ENCODE measurements around the gene PLXNA2. TPM values are rescaled to one million over a fixed set of nuclear protein-coding genes. Genes with fewer than 3 reads are reported as not detected.

Gene PLXNA2
- total and polyA plus RNA-seq, 2 of the 4 experiments (the other 2 are of a cell fraction) = 0.72 to 1.1 TPM

DNA sequence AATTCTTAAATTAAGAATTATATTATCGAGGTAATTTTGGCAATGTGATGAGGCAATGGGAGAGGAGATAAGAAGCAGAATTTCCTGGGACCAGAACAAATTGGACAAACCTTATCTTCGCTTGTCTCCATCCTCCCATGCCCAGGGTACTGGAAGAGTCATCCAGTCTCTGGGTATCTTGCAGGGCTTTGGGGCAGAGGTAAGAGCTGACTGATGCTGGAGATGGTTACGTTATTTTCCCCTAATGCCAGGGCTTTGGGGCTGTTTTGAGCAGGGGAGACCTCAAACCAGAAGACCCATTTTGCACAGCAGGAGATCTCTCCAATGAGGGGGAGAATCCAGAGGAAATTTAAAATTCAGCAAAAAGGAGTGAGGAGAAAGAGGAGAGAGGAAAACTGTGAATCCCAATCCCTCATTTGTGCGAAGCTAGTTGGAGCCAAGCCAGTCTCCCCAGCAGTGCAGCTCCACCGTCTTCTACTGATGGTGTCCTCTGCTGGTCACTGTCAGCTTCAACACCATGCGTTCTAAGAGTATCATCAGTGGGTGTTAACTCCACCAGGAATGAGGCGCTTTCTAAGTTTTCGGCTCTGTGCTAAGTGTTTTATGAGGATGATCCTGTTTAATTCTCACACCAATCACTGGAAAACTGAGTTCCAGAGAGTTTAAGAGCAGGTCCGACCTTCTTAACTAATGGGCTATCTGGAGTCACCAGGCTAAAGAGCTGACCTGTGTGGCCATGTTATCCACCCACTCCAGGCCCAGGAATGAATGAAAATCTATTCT lies 246.5 kb downstream of the PLXNA2 start:
- no CpG with 5 or more reads among the region's 9 CpGs for WGBS, 2 experiments (ENCODE audit: extremely low coverage in 2 of 2, insufficient read length in 1 of 2)
- Histone ChIP-seq H3K27ac (ENCODE audit: insufficient read depth, low read length) (no peak overlapping the region), H2AFZ (replicated peaks; ENCODE audit: low read length, poor library complexity) (no peak overlapping the region), H3K14ac (replicated peaks; ENCODE audit: low read depth, low read length) (no peak overlapping the region), H3K4ac (ENCODE audit: low read depth, low read length) (no peak overlapping the region), H3K27me3 (ENCODE audit: control insufficient read depth, insufficient read depth, low read length) (peaks cover 14% of the 10 kb centered on the region), H3K23ac (ENCODE audit: low read depth, low read length) (no peak overlapping the region), H3K9me1 (ENCODE audit: insufficient read depth, low read length) (no peaks in the 10 kb centered on the region), H4K91ac (ENCODE audit: insufficient read depth, low read depth, low read length) (no peak overlapping the region), H3K9me3 (ENCODE audit: control insufficient read depth, insufficient read depth, low read length) (no peaks in the 10 kb centered on the region), H2BK15ac (ENCODE audit: low read depth, low read length) (no peak overlapping the region), H3K4me1 (ENCODE audit: control insufficient read depth, insufficient read depth, low read length) (no peaks in the 10 kb centered on the region), H4K20me1 (ENCODE audit: insufficient read depth, low read length) (no peaks in the 10 kb centered on the region), H4K8ac (ENCODE audit: low read depth in 2 of 2, low read length in 2 of 2) (no peak overlapping the region), H2BK20ac (ENCODE audit: low read depth, low read length) (no peak overlapping the region), H3K18ac (ENCODE audit: low read depth, low read length) (no peak overlapping the region), H2AK5ac (ENCODE audit: low read depth, low read length) (no peak overlapping the region), H2AK9ac (replicated peaks; ENCODE audit: low read depth, low read length, poor library complexity) (peak overlapping the region; percentile 12), H3K9ac (ENCODE audit: low read depth, low read length) (no peak overlapping the region), H2BK120ac (ENCODE audit: low read depth, low read length) (no peak overlapping the region), H3K4me3 (ENCODE audit: insufficient read depth, low read depth, low read length) (no peak overlapping the region), H3K36me3 (ENCODE audit: control insufficient read depth, insufficient read depth, low read length) (no peaks in the 10 kb centered on the region), H3K79me1 (ENCODE audit: low read depth in 1 of 2, low read length in 2 of 2) (no peaks in the 10 kb centered on the region), H3K4me2 (ENCODE audit: low read depth, low read length) (no peak overlapping the region), H4K5ac (ENCODE audit: low read depth, low read length) (no peak overlapping the region), H2BK5ac (ENCODE audit: low read depth, low read length, poor library complexity, severe bottlenecking) (no peak overlapping the region), H3K56ac (ENCODE audit: extremely low read depth, insufficient read depth, low read length) (no peak overlapping the region)
- CTCF ChIA-PET = interaction anchor here (0.5 to 1.8 kb wide), 18 partner anchors 10 to 607 kb away, joined by 3 to 26 read pairs (median 3); no protein-coding TSS in a partner anchor
- BruUV-seq (replicated peaks) = no TSS peak
- dilution Hi-C loops (cut with HindIII; ENCODE audit: low sequenced_read_pairs, unreplicated experiment) (no loop called here), intact Hi-C loops (cut with micrococcal nuclease) (loop anchor here (1.0 kb wide), 1 partner anchor 112 kb away; no protein-coding TSS in a partner anchor), in situ Hi-C loops (cut with MboI; ENCODE audit: low sequenced_read_pairs) (no loop called here)
- ATAC-seq (ENCODE audit: low read depth) (peak; percentile 92), DNase-seq (peak; percentile 68)
- TF ChIP-seq CEBPB (IDR thresholded peaks at IDR 0.05; ENCODE audit: low read depth, low read length) (no peak), RAD21 (IDR thresholded peaks at IDR 0.05; ENCODE audit: low read length) (peak; percentile 52), CHD1 (IDR thresholded peaks at IDR 0.05; ENCODE audit: low read depth, low read length) (no peak), SMC3 (IDR thresholded peaks at IDR 0.05; ENCODE audit: low read depth, low read length) (peak; percentile 49; the same call in 1 of the 2 replicates), NFE2L2 (IDR thresholded peaks at IDR 0.05; ENCODE audit: low read depth, low read length) (no peak), MAZ (IDR thresholded peaks at IDR 0.05; ENCODE audit: borderline replicate concordance, low read depth, low read length) (no peak), MXI1 (IDR thresholded peaks at IDR 0.05; ENCODE audit: borderline replicate concordance, low read depth, low read length) (no peak)
- TF ChIP-seq, protein P1, sequence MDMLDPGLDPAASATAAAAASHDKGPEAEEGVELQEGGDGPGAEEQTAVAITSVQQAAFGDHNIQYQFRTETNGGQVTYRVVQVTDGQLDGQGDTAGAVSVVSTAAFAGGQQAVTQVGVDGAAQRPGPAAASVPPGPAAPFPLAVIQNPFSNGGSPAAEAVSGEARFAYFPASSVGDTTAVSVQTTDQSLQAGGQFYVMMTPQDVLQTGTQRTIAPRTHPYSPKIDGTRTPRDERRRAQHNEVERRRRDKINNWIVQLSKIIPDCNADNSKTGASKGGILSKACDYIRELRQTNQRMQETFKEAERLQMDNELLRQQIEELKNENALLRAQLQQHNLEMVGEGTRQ (IDR thresholded peaks at IDR 0.05; ENCODE audit: low read depth, low read length) = no peak
- TF ChIP-seq, protein P2, sequence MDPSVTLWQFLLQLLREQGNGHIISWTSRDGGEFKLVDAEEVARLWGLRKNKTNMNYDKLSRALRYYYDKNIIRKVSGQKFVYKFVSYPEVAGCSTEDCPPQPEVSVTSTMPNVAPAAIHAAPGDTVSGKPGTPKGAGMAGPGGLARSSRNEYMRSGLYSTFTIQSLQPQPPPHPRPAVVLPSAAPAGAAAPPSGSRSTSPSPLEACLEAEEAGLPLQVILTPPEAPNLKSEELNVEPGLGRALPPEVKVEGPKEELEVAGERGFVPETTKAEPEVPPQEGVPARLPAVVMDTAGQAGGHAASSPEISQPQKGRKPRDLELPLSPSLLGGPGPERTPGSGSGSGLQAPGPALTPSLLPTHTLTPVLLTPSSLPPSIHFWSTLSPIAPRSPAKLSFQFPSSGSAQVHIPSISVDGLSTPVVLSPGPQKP (IDR thresholded peaks at IDR 0.05; ENCODE audit: borderline replicate concordance, low read depth, low read length) = no peak
- TF ChIP-seq, protein P3, sequence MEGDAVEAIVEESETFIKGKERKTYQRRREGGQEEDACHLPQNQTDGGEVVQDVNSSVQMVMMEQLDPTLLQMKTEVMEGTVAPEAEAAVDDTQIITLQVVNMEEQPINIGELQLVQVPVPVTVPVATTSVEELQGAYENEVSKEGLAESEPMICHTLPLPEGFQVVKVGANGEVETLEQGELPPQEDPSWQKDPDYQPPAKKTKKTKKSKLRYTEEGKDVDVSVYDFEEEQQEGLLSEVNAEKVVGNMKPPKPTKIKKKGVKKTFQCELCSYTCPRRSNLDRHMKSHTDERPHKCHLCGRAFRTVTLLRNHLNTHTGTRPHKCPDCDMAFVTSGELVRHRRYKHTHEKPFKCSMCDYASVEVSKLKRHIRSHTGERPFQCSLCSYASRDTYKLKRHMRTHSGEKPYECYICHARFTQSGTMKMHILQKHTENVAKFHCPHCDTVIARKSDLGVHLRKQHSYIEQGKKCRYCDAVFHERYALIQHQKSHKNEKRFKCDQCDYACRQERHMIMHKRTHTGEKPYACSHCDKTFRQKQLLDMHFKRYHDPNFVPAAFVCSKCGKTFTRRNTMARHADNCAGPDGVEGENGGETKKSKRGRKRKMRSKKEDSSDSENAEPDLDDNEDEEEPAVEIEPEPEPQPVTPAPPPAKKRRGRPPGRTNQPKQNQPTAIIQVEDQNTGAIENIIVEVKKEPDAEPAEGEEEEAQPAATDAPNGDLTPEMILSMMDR (conservative IDR thresholded peaks at IDR 0.05; ENCODE audit: low read depth, low read length) = peak; percentile 70
- POLR2A ChIA-PET (ENCODE audit: unreplicated experiment) = no interaction called here
